Parathyroid adenoma (tissue), 2 donors: ENCODE data around the gene MPIG6B.

Experiments used
- H2AFZ ChIP-seq: fragments of 300-600 bp; sonication (generic); one replicate; pipeline ENCODE4 v1.7.0; 2017; ENCODE audit warnings: antibody characterized with exemption, mild to moderate bottlenecking
- H3K27ac ChIP-seq: fragments of 300-600 bp; sonication (generic); one replicate; pipeline ENCODE4 v1.7.0; 2017
- H3K27me3 ChIP-seq: fragments of 300-600 bp; sonication (generic); one replicate; pipeline ENCODE4 v1.7.0; 2017; ENCODE audit warnings: low read length; ENCODE audit not compliant: control insufficient read depth, insufficient read depth
- H3K36me3 ChIP-seq: fragments of 300-600 bp; sonication (generic); one replicate; pipeline ENCODE4 v1.7.0; 2017; ENCODE audit warnings: low read length; ENCODE audit not compliant: control insufficient read depth, insufficient read depth
- H3K4me1 ChIP-seq: fragments of 300-600 bp; sonication (generic); one replicate; pipeline ENCODE4 v1.7.0; 2017; ENCODE audit warnings: control low read depth
- H3K4me2 ChIP-seq: fragments of 300-600 bp; sonication (generic); one replicate; pipeline ENCODE4 v1.7.0; 2017; ENCODE audit warnings: low read length
- H3K4me3 ChIP-seq: fragments of 300-600 bp; sonication (generic); one replicate; pipeline ENCODE4 v1.7.0; 2017; ENCODE audit warnings: low read depth, low read length
- H3K79me2 ChIP-seq: fragments of 300-600 bp; sonication (generic); one replicate; pipeline ENCODE4 v1.7.0; 2017; ENCODE audit warnings: control low read depth
- H3K9ac ChIP-seq: fragments of 300-600 bp; sonication (generic); one replicate; pipeline ENCODE4 v1.7.0; 2017; ENCODE audit warnings: mild to moderate bottlenecking
- H3K9me3 ChIP-seq: fragments of 300-600 bp; sonication (generic); one replicate; pipeline ENCODE4 v1.7.0; 2017; ENCODE audit warnings: low read length; ENCODE audit not compliant: control insufficient read depth
- TF ChIP-seq, protein P1 (sequence below): fragments of 300-600 bp; sonication (generic); IDR thresholded peaks from one replicate; pipeline ENCODE4 v1.7.0; 2017; ENCODE audit warnings: antibody characterized with exemption, mild to moderate bottlenecking
- donor health status: primary hyperparathyroidism.

MPIG6B gene

DNA sequence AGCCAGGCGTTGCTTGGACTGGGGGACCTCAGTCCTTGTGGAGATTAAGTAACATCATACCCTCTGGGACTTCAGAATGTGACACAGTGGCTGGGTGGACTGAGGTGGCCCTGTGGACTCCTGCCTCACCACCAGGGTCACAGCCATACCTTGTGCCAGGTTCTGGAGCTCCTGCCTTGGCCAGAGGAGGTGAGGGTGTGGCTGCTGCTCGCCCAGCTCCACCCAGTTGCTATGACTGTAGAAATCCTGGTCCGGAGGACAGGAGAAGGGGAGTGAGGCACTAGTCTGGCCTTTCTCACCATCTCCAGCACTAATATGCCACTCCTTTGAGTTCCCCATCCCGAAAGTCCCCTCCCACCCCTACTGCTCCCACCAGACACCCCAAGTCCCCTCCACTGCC lies 52.0 kb downstream of the MPIG6B start:
- peaks cover 13% of the 10 kb centered on the region for H3K4me1 ChIP-seq
- TF ChIP-seq, protein P1, sequence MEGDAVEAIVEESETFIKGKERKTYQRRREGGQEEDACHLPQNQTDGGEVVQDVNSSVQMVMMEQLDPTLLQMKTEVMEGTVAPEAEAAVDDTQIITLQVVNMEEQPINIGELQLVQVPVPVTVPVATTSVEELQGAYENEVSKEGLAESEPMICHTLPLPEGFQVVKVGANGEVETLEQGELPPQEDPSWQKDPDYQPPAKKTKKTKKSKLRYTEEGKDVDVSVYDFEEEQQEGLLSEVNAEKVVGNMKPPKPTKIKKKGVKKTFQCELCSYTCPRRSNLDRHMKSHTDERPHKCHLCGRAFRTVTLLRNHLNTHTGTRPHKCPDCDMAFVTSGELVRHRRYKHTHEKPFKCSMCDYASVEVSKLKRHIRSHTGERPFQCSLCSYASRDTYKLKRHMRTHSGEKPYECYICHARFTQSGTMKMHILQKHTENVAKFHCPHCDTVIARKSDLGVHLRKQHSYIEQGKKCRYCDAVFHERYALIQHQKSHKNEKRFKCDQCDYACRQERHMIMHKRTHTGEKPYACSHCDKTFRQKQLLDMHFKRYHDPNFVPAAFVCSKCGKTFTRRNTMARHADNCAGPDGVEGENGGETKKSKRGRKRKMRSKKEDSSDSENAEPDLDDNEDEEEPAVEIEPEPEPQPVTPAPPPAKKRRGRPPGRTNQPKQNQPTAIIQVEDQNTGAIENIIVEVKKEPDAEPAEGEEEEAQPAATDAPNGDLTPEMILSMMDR, result no peak
- no peaks in the 10 kb centered on the region for H3K27me3 ChIP-seq
- H3K27ac ChIP-seq, result no peak overlapping the region
- peaks cover 2% of the 10 kb centered on the region for H3K79me2 ChIP-seq
- H3K9ac ChIP-seq, result no peak overlapping the region
- no peak overlapping the region for H3K4me3 ChIP-seq
- no peaks in the 10 kb centered on the region for H3K9me3 ChIP-seq
- H3K36me3 ChIP-seq, result no peaks in the 10 kb centered on the region
- no peak overlapping the region for H3K4me2 ChIP-seq
- H2AFZ ChIP-seq, result no peak overlapping the region

- peaks cover 13% of the 10 kb centered on the region for H3K4me1 ChIP-seq
- no peaks in the 10 kb centered on the region for H3K36me3 ChIP-seq
- no peak overlapping the region for H3K9ac ChIP-seq
- no peak overlapping the region for H2AFZ ChIP-seq
- no peak overlapping the region for H3K4me3 ChIP-seq
- no peaks in the 10 kb centered on the region for H3K9me3 ChIP-seq
- TF ChIP-seq, protein P1, result no peak
- H3K27me3 ChIP-seq, result no peaks in the 10 kb centered on the region
- peaks cover 2% of the 10 kb centered on the region for H3K79me2 ChIP-seq
- H3K27ac ChIP-seq, result no peak overlapping the region
- no peak overlapping the region for H3K4me2 ChIP-seq
Measured at GRCh38 chr6:31775633-31776484, 52.7 kb downstream of the MPIG6B start.
